HEK293T (cell line): ENCODE measurements around the gene HOXC4.
"Not testable (repeated sequence)": the region's sequence is repeated elsewhere in the genome, so short reads cannot be mapped to it uniquely, and the experiment has no call there.

Experiments
- ELF4 ChIP-seq: fragments of 450-650 bp; IDR thresholded peaks from 2 replicates; pipeline ENCODE4 v1.6.1; 2017; ENCODE audit warnings: antibody characterized with exemption
- LEF1 ChIP-seq: fragments of 450-650 bp; IDR thresholded peaks from 2 replicates; pipeline ENCODE4 v1.6.1; 2017; ENCODE audit warnings: mild to moderate bottlenecking, borderline replicate concordance
- NFRKB ChIP-seq: fragments of 450-650 bp; IDR thresholded peaks from 2 replicates; pipeline ENCODE4 v1.6.1; 2016; ENCODE audit warnings: mild to moderate bottlenecking, moderate library complexity
- SP1 ChIP-seq: fragments of 450-650 bp; IDR thresholded peaks from 2 replicates; pipeline ENCODE4 v1.6.1; 2017
- SUZ12 ChIP-seq: fragments of 450-650 bp; IDR thresholded peaks from 2 replicates; pipeline ENCODE4 v1.6.1; 2016; ENCODE audit warnings: mild to moderate bottlenecking
- TARDBP ChIP-seq: fragments of 450-650 bp; IDR thresholded peaks from 2 replicates; pipeline ENCODE4 v1.6.1; 2016
- ZNF384 ChIP-seq: fragments of 450-650 bp; IDR thresholded peaks from 2 replicates; pipeline ENCODE4 v1.6.1; 2016

DNA sequence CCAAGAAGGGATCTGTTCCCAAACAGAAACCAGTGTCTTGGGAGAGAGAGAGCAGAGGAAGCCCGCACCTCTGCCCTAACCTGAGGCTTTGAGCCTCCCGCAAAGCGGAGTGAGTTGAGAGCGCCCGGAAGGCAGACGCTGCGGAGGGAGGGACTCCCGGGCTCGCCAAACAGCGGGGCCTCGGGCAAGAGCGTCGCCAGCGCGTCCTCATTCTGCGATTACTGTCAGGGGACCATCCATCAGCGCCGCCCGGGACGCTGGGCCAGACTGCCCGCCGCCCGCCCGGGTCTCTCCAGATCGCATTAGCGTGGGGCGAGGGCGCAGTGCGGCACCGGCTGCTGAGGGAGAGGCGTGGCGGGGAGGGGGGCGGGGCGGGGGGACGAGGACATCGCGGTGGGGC, 36.7 kb downstream of the HOXC4 start:
- not testable (repeated sequence) for TF ChIP-seq SUZ12, NFRKB, TARDBP, SP1, ZNF384, LEF1, ELF4
